Measurements from ENCODE around the gene GPS1. TPM values are rescaled to one million over a fixed set of nuclear protein-coding genes. Genes with fewer than 3 reads are reported as not detected.

GPS1 gene
- total RNA-seq, 4 donors from 2014 or later, result 72.4 to 113 (median 100) TPM

DNA sequence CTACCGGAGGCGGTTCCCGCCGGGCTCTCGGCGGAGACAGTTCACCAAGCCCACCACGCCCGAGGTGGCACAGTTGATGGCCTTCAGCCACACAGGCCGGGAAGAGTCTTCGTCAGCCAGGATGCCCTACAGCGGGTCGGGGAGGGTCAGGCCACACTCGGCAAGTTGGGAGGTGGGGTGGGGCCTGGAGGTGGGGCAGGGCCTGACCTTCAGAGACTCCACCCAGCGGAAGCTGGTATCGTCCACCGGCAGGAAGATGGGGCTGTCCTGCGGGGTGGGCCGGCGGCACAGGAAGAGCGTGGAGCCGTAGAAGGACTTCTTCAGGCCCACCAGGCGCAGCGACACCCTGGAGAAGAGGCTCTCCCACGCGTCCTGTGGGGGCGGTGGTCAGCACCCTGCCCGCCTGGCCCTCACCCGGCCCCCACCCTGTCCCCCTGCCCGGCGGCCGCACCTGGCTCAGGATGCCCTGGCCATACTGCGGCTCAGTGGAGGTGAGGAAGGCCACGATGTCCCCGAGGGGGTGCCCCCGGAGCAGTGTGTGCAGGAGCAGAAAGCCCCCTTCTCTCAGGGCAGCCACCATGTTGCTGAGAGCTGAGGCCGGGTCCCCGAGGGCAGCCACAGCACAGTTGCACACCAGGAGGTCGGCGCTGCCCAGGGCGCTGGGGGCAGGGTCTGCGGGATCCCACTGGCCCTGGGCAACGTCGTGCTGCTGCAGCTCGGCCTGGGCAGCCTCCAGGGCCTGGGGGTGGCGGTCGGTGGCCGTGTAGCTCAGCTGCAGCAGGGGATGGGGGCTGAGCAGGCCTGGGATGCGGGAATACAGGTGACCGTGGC lies 33.5 kb downstream of the GPS1 start:
- TF ChIP-seq, protein P1, sequence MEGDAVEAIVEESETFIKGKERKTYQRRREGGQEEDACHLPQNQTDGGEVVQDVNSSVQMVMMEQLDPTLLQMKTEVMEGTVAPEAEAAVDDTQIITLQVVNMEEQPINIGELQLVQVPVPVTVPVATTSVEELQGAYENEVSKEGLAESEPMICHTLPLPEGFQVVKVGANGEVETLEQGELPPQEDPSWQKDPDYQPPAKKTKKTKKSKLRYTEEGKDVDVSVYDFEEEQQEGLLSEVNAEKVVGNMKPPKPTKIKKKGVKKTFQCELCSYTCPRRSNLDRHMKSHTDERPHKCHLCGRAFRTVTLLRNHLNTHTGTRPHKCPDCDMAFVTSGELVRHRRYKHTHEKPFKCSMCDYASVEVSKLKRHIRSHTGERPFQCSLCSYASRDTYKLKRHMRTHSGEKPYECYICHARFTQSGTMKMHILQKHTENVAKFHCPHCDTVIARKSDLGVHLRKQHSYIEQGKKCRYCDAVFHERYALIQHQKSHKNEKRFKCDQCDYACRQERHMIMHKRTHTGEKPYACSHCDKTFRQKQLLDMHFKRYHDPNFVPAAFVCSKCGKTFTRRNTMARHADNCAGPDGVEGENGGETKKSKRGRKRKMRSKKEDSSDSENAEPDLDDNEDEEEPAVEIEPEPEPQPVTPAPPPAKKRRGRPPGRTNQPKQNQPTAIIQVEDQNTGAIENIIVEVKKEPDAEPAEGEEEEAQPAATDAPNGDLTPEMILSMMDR (IDR thresholded peaks at IDR 0.05), result no peak
- TF ChIP-seq POLR2AphosphoS5 (IDR thresholded peaks at IDR 0.05) (no peak), EP300 (IDR thresholded peaks at IDR 0.05) (no peak), POLR2A (IDR thresholded peaks at IDR 0.05) (no peak)
- Histone ChIP-seq H3K4me1 (no peaks in the 10 kb centered on the region), H3K27me3 (no peaks in the 10 kb centered on the region), H3K9me3 (no peaks in the 10 kb centered on the region), H3K36me3 (peaks cover 100% of the 10 kb centered on the region), H3K4me3 (no peak overlapping the region), H3K27ac (no peak overlapping the region)
- 89% methylated on average over 22 of the region's 49 CpGs for WGBS
- no peak for DNase-seq (ENCODE audit: low spot score in 2 of 2)

- DNase-seq (ENCODE audit: low spot score in 2 of 2), result no peak
- TF ChIP-seq, protein P1 (IDR thresholded peaks at IDR 0.05), result no peak
- TF ChIP-seq POLR2AphosphoS5 (IDR thresholded peaks at IDR 0.05), result no peak
- TF ChIP-seq POLR2A (IDR thresholded peaks at IDR 0.05), result no peak
- TF ChIP-seq EP300 (IDR thresholded peaks at IDR 0.05), result no peak
- no CpG with 5 or more reads among the region's 25 CpGs for WGBS
- no peaks in the 10 kb centered on the region for H3K9me3 ChIP-seq
- H3K36me3 ChIP-seq, result peaks cover 100% of the 10 kb centered on the region
- no peak overlapping the region for H3K4me3 ChIP-seq
- no peak overlapping the region for H3K27ac ChIP-seq
- H3K4me1 ChIP-seq, result no peaks in the 10 kb centered on the region
- H3K27me3 ChIP-seq, result no peaks in the 10 kb centered on the region
Observed at GRCh38 chr17:82085931-82086764, 34.5 kb downstream of the GPS1 start.

- DNase-seq (ENCODE audit: low spot score in 2 of 2), result no peak
- peaks cover 100% of the 10 kb centered on the region for H3K36me3 ChIP-seq
- H3K4me3 ChIP-seq, result no peak overlapping the region
- WGBS, result 90% methylated on average over 14 of the region's 39 CpGs
- no peaks in the 10 kb centered on the region for H3K4me1 ChIP-seq
- no peaks in the 10 kb centered on the region for H3K27me3 ChIP-seq
- no peak overlapping the region for H3K27ac ChIP-seq
- no peaks in the 10 kb centered on the region for H3K9me3 ChIP-seq
- TF ChIP-seq POLR2AphosphoS5 (IDR thresholded peaks at IDR 0.05) (no peak), POLR2A (IDR thresholded peaks at IDR 0.05) (no peak), EP300 (IDR thresholded peaks at IDR 0.05) (no peak)
- TF ChIP-seq, protein P1 (IDR thresholded peaks at IDR 0.05), result no peak
Observed at GRCh38 chr17:82086941-82087906, 35.5 kb downstream of the GPS1 start.

DNA sequence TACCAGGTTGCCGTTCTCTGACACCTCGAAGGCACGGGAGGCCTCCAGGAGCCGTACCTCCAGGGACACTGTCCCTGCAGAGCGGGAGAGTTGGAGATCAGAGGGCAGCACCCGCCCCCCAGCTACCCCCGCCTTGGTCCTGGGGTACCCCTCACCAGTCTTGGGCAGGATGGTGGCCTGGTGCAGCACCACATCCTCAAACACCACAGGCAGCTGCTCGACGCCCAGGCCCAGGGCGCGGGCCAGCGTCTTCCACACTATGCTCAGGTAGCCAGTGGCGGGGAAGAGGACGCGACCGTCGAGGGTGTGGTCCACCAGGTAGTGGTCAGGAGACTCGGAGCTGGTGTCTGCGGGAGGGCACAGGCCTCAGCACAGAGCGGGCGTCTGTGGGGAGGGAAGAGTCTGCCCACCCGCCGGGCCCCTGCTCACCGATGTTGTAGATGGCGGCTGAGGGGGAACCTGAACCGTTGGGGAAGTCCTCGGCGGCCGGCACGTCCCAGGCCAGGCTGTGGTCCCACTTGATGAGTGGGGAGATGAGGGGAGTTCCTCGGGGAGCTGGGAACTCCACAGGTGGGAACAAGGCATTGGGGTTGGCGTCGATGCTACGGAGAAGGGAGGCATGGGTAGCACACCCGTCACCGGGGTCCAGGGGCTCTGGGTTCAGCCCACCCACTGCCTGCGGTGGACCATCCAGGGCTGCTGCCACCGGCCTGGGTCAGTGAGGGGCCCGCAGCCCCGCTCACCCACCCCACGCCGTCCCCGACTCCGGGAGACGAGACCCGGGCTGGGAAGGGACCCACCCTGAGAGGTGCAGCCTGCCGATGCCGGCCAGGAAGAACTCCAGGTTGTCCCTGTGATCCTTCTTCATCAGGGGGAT lies 36.5 kb downstream of the GPS1 start:
- TF ChIP-seq, protein P1 (IDR thresholded peaks at IDR 0.05), result no peak
- no peak for TF ChIP-seq POLR2AphosphoS5 (IDR thresholded peaks at IDR 0.05)
- TF ChIP-seq POLR2A (IDR thresholded peaks at IDR 0.05), result no peak
- TF ChIP-seq EP300 (IDR thresholded peaks at IDR 0.05), result no peak
- 96% methylated on average over 15 of the region's 48 CpGs for WGBS

More for the DNA sequence above, 36.5 kb downstream of the GPS1 start:
- no peaks in the 10 kb centered on the region for H3K4me1 ChIP-seq
- H3K9me3 ChIP-seq, result no peaks in the 10 kb centered on the region
- H3K27me3 ChIP-seq, result no peaks in the 10 kb centered on the region
- no peak overlapping the region for H3K4me3 ChIP-seq
- peaks cover 100% of the 10 kb centered on the region for H3K36me3 ChIP-seq
- no peak overlapping the region for H3K27ac ChIP-seq
- no peak for DNase-seq (ENCODE audit: low spot score in 2 of 2)

Data from suprapubic skin (tissue), 4 donors.